Endometrium (tissue), 2 donors: ENCODE measurements around the gene CYREN.

ENCODE experiments used
- FAIRE-seq: peaks from 2 replicates; lab custom pipeline; 2012; peaks lifted over from hg19 to GRCh38; lab: Jason Lieb, UNC
- donor health status: control.
- donor health status: control.

The CYREN gene

GRCh38 chr7:135197343-135197742 lies 26.8 kb upstream of the CYREN start:
- no peak for FAIRE-seq

GRCh38 chr7:135195968-135196629 lies 25.6 kb upstream of the CYREN start:
- FAIRE-seq, result no peak

GRCh38 chr7:135195156-135195555 lies 24.6 kb upstream of the CYREN start:
- no peak for FAIRE-seq

- no peak for FAIRE-seq
Observed at GRCh38 chr7:135194494-135195095, 24.1 kb upstream of the CYREN start.

- FAIRE-seq, result no peak
Observed at GRCh38 chr7:135193615-135194081, 23.1 kb upstream of the CYREN start.

- no peak for FAIRE-seq
Observed at GRCh38 chr7:135192914-135193536, 22.5 kb upstream of the CYREN start.

GRCh38 chr7:135190703-135191102 lies 20.2 kb upstream of the CYREN start:
- no peak for FAIRE-seq

GRCh38 chr7:135189961-135190360 lies 19.5 kb upstream of the CYREN start:
- no peak for FAIRE-seq

GRCh38 chr7:135189221-135189662 lies 18.7 kb upstream of the CYREN start:
- no peak for FAIRE-seq

GRCh38 chr7:135188298-135188984 lies 17.9 kb upstream of the CYREN start:
- no peak for FAIRE-seq

GRCh38 chr7:135186841-135187253 lies 16.3 kb upstream of the CYREN start:
- no peak for FAIRE-seq

- FAIRE-seq, result no peak
Observed at GRCh38 chr7:135186261-135186540, 15.7 kb upstream of the CYREN start.

- no peak for FAIRE-seq
Observed at GRCh38 chr7:135185471-135186260, 15.2 kb upstream of the CYREN start.

- FAIRE-seq, result no peak
Observed at GRCh38 chr7:135184254-135184841, 13.8 kb upstream of the CYREN start.

- no peak for FAIRE-seq
Observed at GRCh38 chr7:135183478-135183877, 13.0 kb upstream of the CYREN start.

- FAIRE-seq, result no peak
Observed at GRCh38 chr7:135181929-135182678, 11.6 kb upstream of the CYREN start.

- no peak for FAIRE-seq
Observed at GRCh38 chr7:135181261-135181928, 10.9 kb upstream of the CYREN start.

- no peak for FAIRE-seq
Observed at GRCh38 chr7:135180122-135180521, 9.6 kb upstream of the CYREN start.

GRCh38 chr7:135179321-135179925 lies 8.9 kb upstream of the CYREN start:
- no peak for FAIRE-seq

GRCh38 chr7:135178364-135178763 lies 7.9 kb upstream of the CYREN start:
- FAIRE-seq, result no peak
